22Rv1 (cell line): ENCODE data around the gene CES1.
"Not testable (repeated sequence)": the region's sequence is repeated elsewhere in the genome, so short reads cannot be mapped to it uniquely, and the experiment has no call there.

Experiments
- CTCF ChIP-seq: fragments of 450-650 bp; IDR thresholded peaks from 2 replicates; pipeline ENCODE4 v1.5.1; 2017; ENCODE audit warnings: mild to moderate bottlenecking
- ZFX ChIP-seq: fragments of 450-650 bp; IDR thresholded peaks from 2 replicates; pipeline ENCODE4 v1.6.1; 2017; ENCODE audit warnings: antibody characterized with exemption, borderline replicate concordance

- not testable (repeated sequence) for TF ChIP-seq CTCF, ZFX
These were observed 16.7 kb downstream of the CES1 start for GRCh38 chr16:55816222-55816621.
